ENCODE measurements around the gene LYPLA2.

LYPLA2 gene

GRCh38 chr1:23795676-23796465 is 4.9 kb downstream of the LYPLA2 start:
- no peak for TF ChIP-seq EZH2phosphoT487 (IDR thresholded peaks at IDR 0.05; ENCODE audit: borderline replicate concordance, low read length)
- no peak for TF ChIP-seq CTCF (IDR thresholded peaks at IDR 0.05; ENCODE audit: low read depth, low read length, poor library complexity, severe bottlenecking)
- Histone ChIP-seq H3K79me2 (ENCODE audit: control insufficient read depth, low read length) (peaks cover 34% of the 10 kb centered on the region), H3K36me3 (ENCODE audit: control insufficient read depth, low read length) (peaks cover 36% of the 10 kb centered on the region), H3K27me3 (ENCODE audit: control insufficient read depth, low read length) (no peaks in the 10 kb centered on the region), H3K27ac (ENCODE audit: low read depth, low read length) (no peak overlapping the region), H4K20me1 (ENCODE audit: control insufficient read depth, insufficient read depth, low read depth, low read length) (no peaks in the 10 kb centered on the region), H3K9me2 (replicated peaks; ENCODE audit: control insufficient read depth, low read length) (no peaks in the 10 kb centered on the region), H3K4me2 (ENCODE audit: low read length) (no peak overlapping the region), H3K9me3 (ENCODE audit: control insufficient read depth, insufficient read depth, low read length) (no peaks in the 10 kb centered on the region), H3K4me1 (ENCODE audit: control insufficient read depth, low read length) (peaks cover 23% of the 10 kb centered on the region), H3K4me3 (ENCODE audit: low read length) (no peak overlapping the region), H3F3A (ENCODE audit: control insufficient read depth, insufficient read depth) (no peaks in the 10 kb centered on the region)

- H3K4me1 ChIP-seq (ENCODE audit: control insufficient read depth, low read length), result peaks cover 29% of the 10 kb centered on the region
These were observed 5.7 kb downstream of the LYPLA2 start for GRCh38 chr1:23796466-23797271.

More at GRCh38 chr1:23796466-23797271, 5.7 kb downstream of the LYPLA2 start:
- H3K27ac ChIP-seq (ENCODE audit: low read depth, low read length), result no peak overlapping the region
- no peak overlapping the region for H3K4me3 ChIP-seq (ENCODE audit: low read length)
- peaks cover 27% of the 10 kb centered on the region for H3K79me2 ChIP-seq (ENCODE audit: control insufficient read depth, low read length)
- H3K27me3 ChIP-seq (ENCODE audit: control insufficient read depth, low read length), result no peaks in the 10 kb centered on the region
- H3K9me2 ChIP-seq (replicated peaks; ENCODE audit: control insufficient read depth, low read length), result no peaks in the 10 kb centered on the region
- no peaks in the 10 kb centered on the region for H4K20me1 ChIP-seq (ENCODE audit: control insufficient read depth, insufficient read depth, low read depth, low read length)
- H3K4me2 ChIP-seq (ENCODE audit: low read length), result no peak overlapping the region
- TF ChIP-seq EZH2phosphoT487 (IDR thresholded peaks at IDR 0.05; ENCODE audit: borderline replicate concordance, low read length) (no peak), CTCF (IDR thresholded peaks at IDR 0.05; ENCODE audit: low read depth, low read length, poor library complexity, severe bottlenecking) (no peak)
- H3K36me3 ChIP-seq (ENCODE audit: control insufficient read depth, low read length), result peaks cover 36% of the 10 kb centered on the region
- no peaks in the 10 kb centered on the region for H3F3A ChIP-seq (ENCODE audit: control insufficient read depth, insufficient read depth)
- H3K9me3 ChIP-seq (ENCODE audit: control insufficient read depth, insufficient read depth, low read length), result no peaks in the 10 kb centered on the region

Data from DOHH2 (cell line).